GM19467 (cell line): Measurements from ENCODE around the gene DGCR8.

ENCODE experiments used
- ATAC-seq: cut with Tn5 transposase; IDR thresholded peaks from one replicate; pipeline ENCODE4 v1.9.1; 2021; ENCODE audit warnings: mild to moderate bottlenecking, moderate library complexity; ENCODE audit not compliant: unreplicated experiment

The DGCR8 gene

DNA sequence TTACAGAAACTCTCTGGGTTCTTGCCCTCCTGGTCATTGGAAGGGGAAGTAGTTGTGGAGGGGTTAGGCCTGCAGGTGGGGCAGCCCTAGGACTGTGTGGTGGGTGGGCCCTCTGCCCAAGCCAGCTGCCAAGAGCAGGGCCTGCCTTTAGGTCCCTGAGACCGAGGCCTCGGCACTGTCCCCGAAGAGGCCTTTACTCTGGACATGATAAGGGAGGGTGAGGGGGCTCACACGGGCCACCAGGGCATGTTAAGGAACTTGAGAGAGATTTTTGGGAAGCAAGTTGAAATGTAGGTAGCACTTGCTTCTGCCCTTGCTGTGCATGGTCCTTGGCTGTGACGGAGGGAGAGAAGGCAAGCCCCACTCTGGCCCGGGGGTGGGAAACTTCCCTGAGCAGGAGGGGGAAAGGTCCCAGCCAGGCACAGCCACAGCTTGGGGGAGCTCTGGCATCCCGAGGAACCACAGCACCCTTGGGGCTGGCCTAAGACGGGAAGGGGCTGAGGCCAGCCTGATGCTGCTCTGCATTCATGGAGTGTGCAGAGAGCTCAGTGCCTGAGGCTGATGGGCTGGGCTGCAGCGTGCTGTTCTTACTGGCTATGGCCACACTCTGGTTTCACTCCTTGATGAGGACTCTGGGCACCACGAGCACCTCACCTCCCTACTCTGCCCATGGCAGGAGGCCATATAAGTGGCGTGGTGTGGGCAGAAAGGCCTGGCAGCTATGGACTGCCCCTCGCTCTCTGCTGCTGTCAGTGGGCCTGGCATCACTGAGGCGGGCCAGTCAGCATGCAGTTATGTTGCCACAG is 28.1 kb downstream of the DGCR8 start:
- no peak for ATAC-seq

DNA sequence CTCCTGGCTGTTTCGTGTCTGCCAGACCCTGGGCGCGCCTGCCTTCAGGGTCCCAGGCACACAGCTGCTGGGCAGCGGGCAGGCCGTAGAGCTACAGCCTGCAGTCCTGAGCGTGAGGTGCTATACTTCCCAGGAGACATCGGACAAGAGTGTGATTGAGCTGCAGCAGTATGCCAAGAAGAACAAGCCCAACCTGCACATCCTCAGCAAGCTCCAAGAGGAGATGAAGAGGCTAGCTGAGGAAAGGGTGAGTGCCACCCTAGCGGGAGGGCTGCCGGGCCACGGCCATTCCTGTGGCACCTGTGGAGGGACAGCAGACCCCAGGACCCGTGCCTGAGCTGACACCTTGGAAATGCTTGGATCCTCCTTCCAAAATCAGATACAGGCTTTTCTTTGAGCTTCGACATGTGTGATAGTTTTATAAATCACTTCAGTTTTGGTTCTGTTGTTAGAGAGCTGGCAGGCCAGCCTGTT is 28.8 kb downstream of the DGCR8 start:
- no peak for ATAC-seq

DNA sequence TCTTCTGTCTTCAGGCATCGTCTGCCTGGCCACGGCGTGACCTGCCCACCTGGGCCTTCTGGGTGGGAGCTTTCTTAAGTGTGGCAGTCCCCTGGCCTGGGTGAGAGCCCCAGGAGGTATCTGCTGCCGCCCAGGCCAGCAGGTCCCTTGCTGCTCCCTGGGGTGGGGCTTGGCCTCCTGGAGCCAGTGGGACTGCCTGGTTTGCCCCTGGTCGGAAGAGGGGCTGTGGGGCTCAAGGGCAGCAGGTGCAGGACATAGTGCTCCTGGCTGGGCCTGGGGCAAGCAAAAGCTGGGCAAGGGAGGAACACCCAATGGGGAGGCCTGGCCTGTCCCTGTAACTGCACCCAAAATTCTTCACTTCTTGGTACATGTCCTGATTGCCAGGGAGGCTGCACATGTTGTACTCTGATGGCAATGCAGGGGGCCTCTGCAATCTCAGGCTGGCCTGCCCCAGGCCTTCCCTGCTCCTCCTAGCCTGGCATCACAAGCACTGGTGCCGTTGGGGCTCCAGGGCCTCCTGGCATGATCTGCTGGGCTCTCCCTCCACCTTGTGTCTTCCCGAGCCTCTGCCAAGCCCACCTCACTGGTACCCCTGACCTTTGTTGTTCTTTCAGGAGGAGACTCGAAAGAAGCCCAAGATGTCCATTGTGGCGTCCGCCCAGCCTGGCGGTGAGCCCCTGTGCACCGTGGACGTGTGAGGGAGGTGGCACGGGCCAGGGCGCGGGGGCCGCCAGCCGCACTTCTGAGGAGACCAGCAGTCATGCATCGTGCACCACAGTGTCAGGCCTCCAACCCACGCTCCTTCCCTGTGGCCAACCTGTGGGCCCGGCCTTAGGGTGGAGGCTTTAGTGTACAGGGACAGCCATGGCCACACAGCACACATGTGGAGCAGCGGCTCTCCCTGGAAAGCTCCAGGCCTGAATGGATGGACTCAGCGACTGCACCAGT is 29.6 kb downstream of the DGCR8 start:
- no peak for ATAC-seq

DNA sequence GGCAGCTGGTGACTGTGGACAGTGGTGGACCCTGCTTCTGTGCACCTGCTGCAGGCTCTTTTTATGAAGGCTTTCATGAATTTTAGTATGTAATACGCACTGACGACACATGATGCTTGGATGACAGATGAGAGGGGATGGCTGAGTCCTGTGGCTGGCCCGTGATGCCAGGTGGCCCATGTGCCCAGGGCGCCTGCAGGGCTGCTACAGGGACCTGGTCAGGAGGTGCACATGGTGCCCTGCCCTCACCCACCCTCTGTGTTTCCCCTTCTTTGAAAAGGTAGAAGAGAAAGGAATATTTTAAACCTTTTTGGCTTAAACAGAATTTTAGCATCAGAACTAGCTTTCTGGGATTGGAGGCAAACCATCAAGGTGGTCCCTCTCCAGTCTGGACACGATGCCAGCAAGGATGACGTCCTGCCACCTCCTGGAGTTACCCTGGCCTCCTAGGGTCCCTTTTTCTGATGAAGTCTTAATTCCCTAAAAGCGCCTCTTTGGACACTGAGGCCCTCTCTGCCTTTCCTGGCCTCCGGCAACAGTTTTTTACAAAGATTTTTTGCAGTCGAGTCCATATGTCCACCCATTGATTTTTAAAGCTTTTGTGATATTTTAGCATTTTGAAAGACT is 30.4 kb downstream of the DGCR8 start:
- ATAC-seq, result no peak

DNA sequence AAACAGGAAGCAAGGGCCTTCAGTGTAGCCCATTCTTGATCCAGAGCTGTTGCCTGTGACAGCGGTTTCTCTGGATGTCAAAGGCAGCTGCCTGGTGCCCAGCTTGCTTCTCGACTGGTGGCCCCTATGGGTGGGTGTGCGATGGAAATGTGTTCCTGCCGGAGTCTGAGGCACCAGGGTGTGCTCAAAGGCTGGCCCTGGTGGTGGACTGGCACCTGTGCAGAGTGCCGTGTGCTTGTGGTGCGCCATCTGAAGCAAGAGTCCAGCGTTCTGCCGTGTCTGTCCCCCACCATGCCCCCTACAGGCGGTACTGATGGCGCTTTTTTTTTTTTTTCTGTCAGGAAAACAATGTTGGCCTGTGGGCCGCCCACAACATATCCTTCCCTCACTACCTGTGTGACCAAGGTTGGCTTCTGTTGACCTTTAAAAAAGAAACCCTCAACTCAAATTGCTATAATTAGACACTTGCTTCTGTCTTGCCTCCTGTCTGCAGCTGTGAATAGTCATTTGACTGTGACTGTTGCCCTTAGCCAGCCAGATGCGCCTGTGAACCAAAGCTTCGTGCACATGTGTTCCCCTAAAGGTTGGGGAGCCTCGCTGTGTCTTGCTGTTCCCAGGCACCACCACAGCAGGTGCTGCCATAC is 31.1 kb downstream of the DGCR8 start:
- ATAC-seq, result no peak

DNA sequence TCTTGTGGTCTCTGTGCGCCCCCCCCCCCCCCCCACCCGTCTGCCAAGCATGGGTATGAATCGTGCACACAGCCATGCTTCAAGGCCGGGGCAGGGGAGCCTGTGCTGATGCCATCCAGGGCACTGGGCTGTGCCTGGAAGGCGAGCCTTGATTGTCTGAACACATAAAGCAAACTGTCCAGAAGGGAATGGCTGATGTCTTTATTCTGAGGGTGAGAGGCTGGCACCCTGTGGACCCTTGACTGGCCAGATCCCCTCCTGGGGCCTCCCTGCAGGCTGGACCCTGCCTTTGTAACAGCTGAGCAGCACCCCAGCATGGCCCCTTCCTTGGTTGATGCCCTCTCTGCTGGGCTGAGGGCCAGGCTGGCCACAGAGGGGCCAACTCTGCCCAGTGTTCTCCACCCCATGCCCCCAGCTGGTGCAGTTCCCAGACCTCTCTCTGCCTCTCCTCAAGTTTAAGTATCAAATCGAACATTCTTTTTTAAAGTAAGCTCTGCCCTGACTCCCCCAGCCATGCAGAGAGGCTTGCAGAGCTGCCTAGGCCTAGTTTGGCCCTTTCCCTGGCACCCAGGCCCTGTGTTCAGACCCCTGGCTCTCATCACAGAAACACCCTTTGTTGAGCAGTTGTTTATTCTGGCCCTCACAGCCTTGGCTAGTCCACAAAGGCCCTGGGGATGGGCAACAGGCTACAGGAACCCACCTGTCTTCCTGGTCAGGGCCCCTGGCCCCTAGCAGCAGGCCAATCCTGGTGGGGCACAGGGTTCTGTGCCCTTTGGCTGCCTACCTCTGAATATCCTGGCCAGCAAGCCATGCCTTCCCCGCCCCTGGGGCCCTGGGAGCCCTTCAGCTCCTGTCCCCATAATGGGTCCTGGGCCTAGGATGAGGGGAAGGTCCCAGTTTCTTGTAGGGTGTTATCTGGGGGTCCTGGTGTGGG is 31.9 kb downstream of the DGCR8 start:
- ATAC-seq, result no peak

DNA sequence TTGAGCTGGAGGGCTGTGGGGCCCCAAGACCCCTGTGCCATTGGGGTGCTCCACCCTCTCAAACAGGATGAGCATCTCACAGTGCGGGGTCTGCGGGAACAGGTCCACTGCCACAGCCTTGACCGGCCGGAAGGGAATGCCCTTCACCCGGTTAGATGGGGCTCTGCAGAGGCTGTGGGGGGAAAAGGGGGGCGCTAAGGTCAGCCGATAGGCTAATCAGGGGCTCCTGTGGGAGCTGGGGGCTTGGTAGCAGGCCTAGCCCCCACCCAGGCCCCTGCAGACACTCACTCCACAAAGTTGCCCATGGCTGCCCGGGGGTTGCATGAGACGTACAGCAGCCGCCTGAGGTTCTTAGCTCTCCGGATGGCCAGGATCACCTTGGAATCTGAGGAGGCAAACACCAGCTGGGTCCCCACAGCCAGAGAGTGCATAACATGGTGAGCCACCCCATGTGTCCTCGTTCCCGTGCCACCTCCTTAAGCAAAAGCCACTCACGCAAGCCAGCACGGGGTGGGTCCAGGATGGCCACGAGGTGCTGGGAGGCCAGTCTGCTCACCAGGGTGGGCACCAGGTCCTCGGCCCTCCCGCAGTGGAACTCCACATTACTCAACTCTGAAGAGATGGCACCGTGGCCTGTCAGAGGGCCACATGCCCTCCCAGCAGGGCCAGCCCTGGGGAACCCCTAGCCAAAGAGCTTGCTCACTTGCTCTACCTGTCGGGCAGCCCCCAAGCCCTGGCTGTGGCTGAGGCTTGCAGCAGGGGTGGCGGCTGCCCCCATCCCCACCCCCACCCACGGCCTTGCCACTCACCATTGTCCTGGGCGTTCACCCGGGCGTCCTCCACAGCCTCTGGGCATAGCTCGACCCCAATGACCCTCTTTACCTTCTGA is 32.8 kb downstream of the DGCR8 start:
- no peak for ATAC-seq

DNA sequence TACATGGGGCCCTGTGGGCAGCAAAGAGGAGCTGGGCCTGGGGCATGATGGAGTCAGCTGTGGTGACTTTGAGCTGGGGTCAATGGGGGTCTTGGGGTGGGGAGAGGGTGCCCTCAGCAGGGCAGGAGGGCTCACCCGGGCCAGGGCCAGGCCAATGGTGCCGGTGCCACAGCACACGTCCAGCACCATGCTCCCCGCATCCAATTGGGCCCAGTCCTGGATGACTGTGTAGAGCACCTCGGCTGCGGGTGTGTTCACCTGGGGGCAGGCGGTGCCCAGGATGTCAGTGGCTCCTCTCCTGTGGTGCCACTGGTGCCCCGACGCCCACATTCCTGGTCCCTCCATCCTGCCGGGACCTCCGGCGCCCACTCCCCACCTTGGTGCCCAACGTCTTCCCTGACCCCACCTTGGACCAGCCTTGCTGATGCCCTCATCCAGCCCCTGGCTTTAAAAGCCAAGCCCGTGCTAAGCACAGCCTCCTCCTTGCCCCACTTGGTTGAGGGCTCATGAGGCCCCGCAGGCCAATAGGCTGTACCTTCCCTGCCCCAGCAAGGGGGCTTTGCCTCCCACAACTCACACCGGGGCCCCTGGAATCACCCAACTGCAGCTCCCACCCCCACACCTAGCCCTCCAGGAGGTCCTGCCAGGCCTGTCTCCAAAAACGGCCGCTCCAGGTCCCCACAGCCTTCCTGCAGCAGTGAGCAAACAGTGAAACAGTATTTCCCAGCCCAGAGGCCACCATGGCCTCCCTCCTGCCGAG is 33.7 kb downstream of the DGCR8 start:
- no peak for ATAC-seq

DNA sequence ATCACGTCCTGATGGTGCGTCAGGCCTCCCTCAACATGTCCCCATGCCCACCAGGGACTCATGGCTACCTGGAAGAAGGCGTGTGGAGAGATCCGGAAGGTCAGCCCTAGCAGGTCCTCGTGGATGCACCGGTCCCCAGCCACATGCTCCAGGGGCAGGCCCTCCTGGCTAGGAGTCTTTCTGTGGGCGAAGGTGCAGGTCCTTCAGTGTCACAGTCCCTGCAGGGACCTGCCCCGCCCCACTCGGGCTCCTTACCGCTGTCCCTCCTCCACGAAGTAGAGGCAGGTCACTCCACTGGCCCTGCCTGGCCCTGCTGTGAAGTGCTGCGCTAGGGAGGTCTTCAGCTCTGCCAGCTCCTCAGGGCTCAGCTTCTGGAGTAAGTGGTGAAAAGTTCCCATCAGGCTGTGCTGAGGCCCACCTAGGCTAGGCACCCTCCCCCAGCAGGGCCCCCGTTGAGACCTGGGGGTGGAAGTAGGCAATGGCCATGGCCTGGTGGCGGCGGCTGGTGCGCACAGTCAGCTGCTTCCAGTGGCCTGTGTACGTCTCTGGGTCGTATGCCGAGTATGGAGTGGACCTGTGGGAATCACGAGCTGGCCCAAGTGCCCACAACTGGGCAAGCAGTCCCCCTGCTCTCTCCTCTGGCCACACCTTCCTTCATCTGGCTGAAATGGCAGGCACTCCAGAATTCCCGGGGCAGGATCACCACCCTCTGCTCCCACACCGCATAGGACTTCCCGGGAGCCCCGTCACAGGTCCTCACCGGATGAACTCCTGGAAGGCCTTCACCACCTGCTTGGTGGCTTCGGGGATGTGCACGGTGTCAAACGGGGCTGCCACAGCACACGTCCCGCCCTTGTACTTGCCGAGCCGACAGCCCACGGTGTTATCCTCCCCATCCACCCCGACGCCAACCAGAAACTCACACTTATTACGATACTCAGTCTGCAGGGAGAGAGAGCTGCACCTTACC is 34.8 kb downstream of the DGCR8 start:
- no peak for ATAC-seq

DNA sequence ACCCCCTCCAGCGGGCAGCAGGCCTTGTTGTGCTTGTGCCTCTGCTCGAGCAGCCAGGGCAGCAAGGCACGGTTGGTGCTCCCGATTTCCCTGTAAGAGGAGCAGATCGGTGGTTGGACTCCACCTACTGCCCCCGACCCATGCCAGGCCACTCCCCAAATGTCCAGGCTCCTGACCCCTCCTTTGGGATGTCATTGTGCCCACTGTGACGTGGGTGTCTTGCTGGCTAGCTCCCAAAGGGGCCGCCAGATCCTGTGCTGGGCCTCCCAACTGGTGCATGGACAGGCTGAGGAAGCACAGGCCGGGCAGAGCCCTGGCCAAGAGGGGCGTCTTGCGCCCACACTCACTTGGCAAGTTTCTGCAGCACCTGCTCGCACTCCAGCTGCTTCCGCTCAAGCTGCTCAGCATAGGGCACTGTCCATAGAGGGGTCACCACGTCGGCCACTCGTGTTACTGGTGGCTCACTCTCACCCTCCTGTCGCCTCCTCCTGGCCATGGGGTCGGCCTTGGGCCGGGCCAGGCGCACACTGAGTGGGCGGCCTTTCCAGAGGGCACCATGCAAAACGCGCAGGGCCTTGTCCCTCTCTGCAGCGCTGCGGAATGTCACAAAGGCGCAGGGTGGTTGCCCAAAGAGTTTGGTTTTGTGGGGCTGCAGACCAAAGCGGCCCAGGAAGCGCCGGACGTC is 35.8 kb downstream of the DGCR8 start, which contains the start of gene RANBP1:
TSS of gene RANBP1 (plus strand) at position 414 of the 685 bp plus-strand sequence. CDS start at position 495, 81 bp downstream.
- no peak for ATAC-seq

DNA sequence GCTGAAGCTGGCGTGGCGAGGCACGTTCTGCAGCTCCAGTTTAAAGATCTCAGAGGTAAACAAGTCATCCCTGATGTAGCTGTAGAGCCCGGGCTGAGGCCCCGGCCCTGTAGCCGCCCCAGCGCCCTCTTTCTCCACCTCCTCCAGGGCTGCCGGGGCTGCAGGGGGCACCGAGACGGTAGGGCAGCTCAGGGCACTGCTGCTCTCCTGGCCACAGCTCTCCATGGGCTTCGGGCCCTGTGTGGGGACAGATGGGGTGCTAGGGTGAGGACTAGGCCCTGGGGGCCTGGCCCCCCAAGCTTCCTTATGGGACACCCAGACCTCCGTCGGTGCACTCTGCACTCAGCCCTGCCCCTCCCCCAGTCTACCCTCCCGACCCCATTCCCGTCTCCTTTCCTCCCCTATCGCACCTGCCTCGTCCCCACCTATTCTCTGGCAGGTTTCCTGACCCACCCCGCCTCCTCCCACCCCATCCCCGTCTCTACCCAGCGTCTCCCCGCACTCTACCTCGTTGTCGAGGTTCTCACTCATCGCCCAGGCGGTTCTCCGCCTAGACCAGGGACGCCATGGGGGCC is 36.4 kb downstream of the DGCR8 start:
- ATAC-seq, result no peak

DNA sequence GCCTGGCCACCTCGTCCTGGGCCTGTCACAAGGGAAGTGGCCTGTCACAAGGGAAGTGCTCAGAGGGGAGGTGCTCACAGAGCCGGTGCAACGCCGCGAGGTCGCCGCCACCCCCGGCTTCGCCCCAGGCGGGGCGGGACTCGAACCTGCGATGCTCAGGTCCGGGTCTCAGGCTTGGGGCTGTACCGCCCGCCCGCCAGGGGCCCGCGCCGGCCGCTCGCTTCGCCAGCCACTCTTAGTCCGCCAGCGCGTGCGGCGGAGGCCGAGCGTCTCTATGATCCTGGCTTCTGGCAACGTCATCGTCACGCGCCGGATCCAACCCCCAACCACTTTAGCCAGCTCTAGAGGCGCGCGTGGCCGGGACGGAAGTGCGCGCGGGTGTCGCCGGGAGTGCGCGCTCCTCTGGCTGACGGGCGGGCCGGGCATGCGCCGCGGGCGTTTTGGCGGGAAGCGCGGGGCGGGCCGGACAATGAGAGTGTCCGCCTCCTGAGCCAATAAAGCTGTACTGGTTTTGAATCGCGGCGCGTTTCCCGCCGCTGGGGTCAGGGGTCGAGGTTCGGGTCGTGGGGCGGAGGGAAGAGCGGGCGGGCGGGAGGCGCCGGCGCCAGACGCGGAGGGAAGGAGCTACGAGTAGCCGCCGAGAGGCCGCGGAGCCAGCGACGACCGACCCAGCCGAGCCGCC is 37.1 kb downstream of the DGCR8 start, which contains the start of gene TRMT2A:
TSS of gene TRMT2A (minus strand) at position 276 of the 682 bp plus-strand sequence. CDS start 320 bp downstream, outside the sequence.
- peak; percentile 71 for ATAC-seq

DNA sequence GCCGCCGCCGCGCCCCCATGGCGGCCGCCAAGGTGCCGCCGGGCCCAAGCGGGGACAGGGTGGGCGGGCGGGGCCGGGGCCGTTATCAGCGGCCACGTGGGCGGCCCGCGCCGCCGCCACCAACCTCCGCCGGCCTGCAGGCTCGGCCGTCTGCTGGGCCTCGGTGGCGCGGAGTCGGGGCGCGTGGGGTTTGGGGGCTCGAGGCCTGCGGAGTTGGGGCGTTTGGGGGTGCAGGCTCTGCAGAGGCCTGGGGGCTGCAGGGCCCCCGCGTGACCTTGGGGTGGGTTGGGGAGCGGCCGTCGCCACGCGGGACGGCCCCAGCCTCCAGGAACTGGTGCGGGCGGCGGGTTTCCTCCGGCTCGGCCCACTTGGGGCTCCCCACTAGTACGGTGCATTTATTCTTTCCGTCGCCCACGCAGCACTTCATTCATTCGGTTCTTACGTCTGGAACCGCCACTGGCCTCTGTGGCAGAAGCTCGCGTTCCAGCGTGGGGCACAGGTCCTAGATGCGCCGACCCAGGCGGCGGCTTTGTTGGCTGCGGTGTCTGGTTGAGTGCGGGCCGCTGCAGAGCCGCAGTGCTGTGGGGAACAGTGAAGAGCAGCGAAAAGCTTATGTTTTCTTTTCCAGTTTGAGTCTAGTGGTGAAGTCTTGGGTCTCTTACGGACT is 37.7 kb downstream of the DGCR8 start:
- ATAC-seq, result peak; percentile 9

DNA sequence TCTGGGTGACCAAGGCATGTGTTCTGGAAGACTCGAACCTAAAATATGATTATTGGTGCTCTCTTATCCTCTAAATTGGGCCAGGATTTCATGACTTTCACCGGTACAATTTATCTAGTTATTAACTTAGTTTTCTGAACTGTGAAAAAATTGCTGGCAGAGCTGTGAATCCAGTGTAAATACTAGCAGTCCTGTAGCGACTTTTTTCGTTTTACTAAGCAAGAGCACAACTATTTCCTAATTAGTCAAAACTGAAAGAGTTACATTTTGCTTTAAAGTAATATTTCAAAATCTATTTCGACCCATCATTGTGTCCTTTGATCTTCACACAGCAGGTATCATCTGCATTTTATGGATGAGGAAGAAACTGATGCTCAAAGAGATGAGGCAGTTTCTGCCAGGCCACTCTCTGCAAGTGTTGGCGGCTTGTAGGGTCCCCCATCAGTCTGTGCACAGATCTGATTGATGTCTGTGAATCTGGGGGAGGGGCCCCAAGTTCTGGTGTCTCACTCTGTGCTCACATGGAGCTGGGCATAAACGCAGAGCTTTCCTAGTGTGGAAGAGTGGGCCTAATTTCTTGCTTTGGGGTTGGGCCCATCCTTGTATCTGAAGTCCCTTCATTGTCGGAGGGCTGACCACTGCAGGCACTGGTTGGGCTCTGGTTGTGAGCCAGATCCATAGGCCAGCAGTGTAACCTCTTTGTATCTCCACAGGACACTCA is 38.4 kb downstream of the DGCR8 start:
- no peak for ATAC-seq
